Breast epithelium (tissue), 3 donors: Measurements from ENCODE around the gene TBL2.
"Not testable (repeated sequence)": the region's sequence is repeated elsewhere in the genome, so short reads cannot be mapped to it uniquely, and the experiment has no call there.

ENCODE experiments used
- CTCF ChIP-seq, 3 donors: fragments of 450-650 bp; IDR thresholded peaks; one replicate each; pipeline ENCODE4 v1.5.1; 2016 to 2017; ENCODE audit warnings: antibody characterized with exemption in 3 of 3, mild to moderate bottlenecking in 3 of 3, moderate library complexity in 3 of 3
- POLR2A ChIP-seq: fragments of 450-650 bp; IDR thresholded peaks from one replicate; pipeline ENCODE4 v1.6.1; 2016; ENCODE audit warnings: antibody characterized with exemption, mild to moderate bottlenecking, moderate library complexity
- POLR2AphosphoS5 ChIP-seq, 3 donors: sonication (generic); formaldehyde crosslinking; IDR thresholded peaks; one replicate each; pipeline ENCODE4 v1.6.1; 2017; ENCODE audit warnings: antibody characterized with exemption in 3 of 3

GRCh38 chr7:73617520-73617919 lies 39.1 kb upstream of the TBL2 start:
- TF ChIP-seq CTCF (IDR thresholded peaks at IDR 0.05); POLR2A; POLR2AphosphoS5 (IDR thresholded peaks at IDR 0.05): not testable (repeated sequence)
